ENCODE results near the gene FXYD2. TPM values are rescaled to one million over a fixed set of nuclear protein-coding genes. Genes with fewer than 3 reads are reported as not detected.

The FXYD2 gene
- total RNA-seq, 4 donors from 2014 or later, result 1.2 TPM; not detected in 3

DNA sequence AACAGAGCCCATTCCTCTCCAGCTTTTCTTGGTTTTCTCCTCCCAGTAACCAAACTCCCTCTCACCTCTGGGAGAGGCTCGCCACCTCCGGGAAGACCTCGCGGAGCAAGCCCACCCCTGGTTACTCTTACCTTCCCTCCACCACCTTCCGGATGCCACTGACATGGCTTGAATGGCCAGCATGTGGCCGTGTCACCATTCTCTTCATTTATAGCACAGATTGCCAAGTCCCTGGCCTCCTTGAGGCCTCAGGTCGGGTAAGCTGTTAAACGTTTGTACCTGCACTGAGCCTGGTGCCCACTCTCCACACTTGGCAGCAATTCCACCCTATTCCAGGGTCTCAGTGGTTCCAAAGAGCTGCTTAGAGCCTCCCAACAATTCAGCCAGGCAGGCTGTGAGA lies 8.0 kb upstream of the FXYD2 start:
- DNase-seq (ENCODE audit: low spot score in 2 of 2), result peak in 1 of 2 donors; percentile 53
- no peak overlapping the region for H3K4me3 ChIP-seq (ENCODE audit: low read depth, poor library complexity, severe bottlenecking)
- WGBS, 2 donors, result 93 to 95% methylated on average over 8 of the region's 8 CpGs
- TF ChIP-seq POLR2A (IDR thresholded peaks at IDR 0.05), result no peak
- TF ChIP-seq, protein P1, sequence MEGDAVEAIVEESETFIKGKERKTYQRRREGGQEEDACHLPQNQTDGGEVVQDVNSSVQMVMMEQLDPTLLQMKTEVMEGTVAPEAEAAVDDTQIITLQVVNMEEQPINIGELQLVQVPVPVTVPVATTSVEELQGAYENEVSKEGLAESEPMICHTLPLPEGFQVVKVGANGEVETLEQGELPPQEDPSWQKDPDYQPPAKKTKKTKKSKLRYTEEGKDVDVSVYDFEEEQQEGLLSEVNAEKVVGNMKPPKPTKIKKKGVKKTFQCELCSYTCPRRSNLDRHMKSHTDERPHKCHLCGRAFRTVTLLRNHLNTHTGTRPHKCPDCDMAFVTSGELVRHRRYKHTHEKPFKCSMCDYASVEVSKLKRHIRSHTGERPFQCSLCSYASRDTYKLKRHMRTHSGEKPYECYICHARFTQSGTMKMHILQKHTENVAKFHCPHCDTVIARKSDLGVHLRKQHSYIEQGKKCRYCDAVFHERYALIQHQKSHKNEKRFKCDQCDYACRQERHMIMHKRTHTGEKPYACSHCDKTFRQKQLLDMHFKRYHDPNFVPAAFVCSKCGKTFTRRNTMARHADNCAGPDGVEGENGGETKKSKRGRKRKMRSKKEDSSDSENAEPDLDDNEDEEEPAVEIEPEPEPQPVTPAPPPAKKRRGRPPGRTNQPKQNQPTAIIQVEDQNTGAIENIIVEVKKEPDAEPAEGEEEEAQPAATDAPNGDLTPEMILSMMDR (IDR thresholded peaks at IDR 0.05), result no peak
- intact Hi-C loops (cut with DNase I; ENCODE audit: low total_unique reads), result loop anchor here (5.0 kb wide), 1 partner anchor 880 kb away; no protein-coding TSS in a partner anchor

DNA sequence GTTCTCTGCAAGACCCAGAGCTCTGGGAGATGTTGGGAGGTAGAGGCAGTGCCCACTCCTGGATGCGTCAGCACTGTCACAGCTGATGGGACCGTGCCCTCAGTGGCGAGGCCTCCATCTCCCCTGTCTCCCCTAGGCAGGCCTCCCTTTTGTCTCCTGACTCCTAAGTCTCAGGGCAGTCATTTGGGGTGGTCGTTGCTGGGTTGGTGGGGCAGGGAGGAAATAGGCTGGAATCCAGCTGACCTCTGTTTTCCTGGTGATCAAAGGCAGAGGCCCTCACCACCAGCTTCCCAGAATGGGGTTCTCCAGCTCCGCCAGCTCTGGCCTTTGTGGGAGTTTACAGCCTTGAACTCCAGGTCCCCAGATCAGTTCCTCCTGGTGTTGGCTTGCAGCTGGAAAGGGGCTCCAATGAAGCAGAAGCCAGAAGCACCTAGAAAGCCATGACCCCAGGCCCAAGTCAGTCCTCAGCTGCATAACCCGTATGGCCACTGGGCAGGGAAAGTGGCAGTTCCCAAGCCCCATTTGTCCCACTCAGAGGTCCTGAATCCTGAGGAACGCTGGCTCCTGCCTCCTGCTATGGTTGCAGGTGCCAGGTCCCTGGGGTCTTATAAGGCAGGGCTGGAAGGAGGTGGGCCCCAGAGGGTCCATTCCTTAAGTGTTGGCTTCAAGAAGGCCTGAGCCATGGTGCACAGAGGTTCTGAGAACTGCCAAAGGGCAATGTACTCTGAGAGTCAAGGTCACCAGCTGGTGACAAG lies 7.3 kb upstream of the FXYD2 start:
- no peak for TF ChIP-seq POLR2A (IDR thresholded peaks at IDR 0.05)
- TF ChIP-seq, protein P1 (IDR thresholded peaks at IDR 0.05), result no peak
- H3K4me3 ChIP-seq (ENCODE audit: low read depth, poor library complexity, severe bottlenecking), result no peak overlapping the region
- intact Hi-C loops (cut with DNase I; ENCODE audit: low total_unique reads), result loop anchor here (5.0 kb wide), 1 partner anchor 880 kb away; no protein-coding TSS in a partner anchor
- DNase-seq (ENCODE audit: low spot score in 2 of 2), result peak in 1 of 2 donors; percentile 75
- 87 to 88% methylated on average over 7 of the region's 7 CpGs for WGBS, 2 donors

DNA sequence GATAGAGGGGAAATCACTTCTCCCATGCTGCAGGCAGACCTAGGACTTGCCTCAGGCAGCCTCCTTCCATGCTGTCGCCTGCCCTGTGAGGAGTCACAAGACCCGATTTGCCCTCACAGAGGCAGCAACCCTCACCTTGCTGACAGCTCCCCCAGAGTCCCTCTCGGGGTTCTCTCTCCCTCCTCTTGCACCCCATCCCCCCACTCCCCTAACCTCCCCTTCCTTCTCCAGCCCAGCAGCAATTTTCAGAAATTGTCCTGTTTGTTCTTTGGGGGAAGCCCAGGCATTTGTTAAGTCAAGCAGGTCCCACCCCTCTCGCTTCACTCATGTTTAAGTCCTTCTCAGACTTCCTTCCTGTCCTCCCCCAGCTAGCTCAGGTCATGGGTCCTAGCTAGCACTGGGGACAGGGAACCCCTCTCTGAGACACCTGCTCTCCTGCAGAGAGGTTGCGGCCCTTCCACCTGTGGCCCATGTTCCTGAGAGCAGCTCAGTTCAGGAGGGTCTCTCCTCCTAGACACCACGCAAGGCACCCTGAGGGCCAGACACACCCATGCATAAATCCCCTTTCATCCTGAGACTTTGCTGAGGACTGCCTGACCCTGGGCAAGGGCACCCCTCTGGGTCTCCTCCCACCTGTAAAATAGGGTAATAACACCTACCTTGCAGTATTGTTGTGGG lies 6.3 kb upstream of the FXYD2 start:
- DNase-seq (ENCODE audit: low spot score in 2 of 2), result peak in 1 of 2 donors; percentile 76
- no peak overlapping the region for H3K4me3 ChIP-seq (ENCODE audit: low read depth, poor library complexity, severe bottlenecking)
- WGBS, 2 donors, result 63 to 72% methylated on average over 6 of the region's 6 CpGs
- intact Hi-C loops (cut with DNase I; ENCODE audit: low total_unique reads), result loop anchor here (5.0 kb wide), 1 partner anchor 879 kb away; no protein-coding TSS in a partner anchor
- TF ChIP-seq, protein P1 (IDR thresholded peaks at IDR 0.05), result no peak
- TF ChIP-seq POLR2A (IDR thresholded peaks at IDR 0.05), result no peak

DNA sequence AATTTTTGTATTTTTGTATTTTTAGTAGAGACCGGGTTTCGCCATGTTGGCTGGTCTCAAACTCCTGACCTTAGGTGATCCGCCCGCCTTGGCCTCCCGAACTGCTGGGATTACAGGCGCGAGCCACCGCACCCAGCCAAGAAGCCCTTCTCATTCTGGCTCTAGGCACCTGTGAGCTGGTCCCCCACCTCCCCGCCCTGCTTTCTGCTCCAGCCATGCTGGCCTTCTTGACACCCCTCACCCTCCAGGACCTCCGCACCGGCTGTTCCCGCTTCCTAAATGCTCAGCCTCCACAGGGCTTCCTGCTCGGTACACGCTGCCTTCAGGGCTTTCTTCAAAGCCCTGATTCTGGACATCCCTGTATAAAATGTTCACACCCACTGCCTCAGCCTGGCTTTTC lies 5.5 kb upstream of the FXYD2 start:
- no peak overlapping the region for H3K4me3 ChIP-seq (ENCODE audit: low read depth, poor library complexity, severe bottlenecking)
- intact Hi-C loops (cut with DNase I; ENCODE audit: low total_unique reads), result loop anchor here (5.0 kb wide), 1 partner anchor 878 kb away; no protein-coding TSS in a partner anchor
- TF ChIP-seq, protein P1 (IDR thresholded peaks at IDR 0.05), result no peak
- TF ChIP-seq POLR2A (IDR thresholded peaks at IDR 0.05), result no peak
- DNase-seq (ENCODE audit: low spot score in 2 of 2), result peak in 1 of 2 donors; percentile 76
- WGBS, 2 donors, result 87% methylated on average over 14 of the region's 14 CpGs

DNA sequence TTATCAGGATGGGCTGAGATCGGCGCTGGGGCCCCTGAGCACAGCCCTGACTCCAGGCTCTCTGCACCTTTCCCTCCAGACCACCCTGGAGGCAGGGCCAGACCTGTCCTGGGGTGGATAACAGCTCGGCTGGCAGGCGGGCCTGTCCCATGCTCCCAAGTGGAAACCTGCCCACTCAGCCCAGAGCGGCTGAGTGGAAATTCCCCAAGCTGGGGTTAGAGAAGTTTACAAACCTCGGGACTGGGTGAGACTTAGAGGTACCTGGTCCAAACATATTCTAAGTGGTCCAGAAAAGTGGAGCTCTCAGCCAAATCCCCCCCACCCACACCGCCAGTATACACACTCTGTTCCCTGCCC lies 4.8 kb upstream of the FXYD2 start:
- TF ChIP-seq POLR2A (IDR thresholded peaks at IDR 0.05), result no peak
- TF ChIP-seq, protein P1 (IDR thresholded peaks at IDR 0.05), result no peak
- WGBS, 2 donors, result 41 to 57% methylated on average over 7 of the region's 7 CpGs
- intact Hi-C loops (cut with DNase I; ENCODE audit: low total_unique reads), result loop anchor here (10.0 kb wide), 1 partner anchor 215 kb away; no protein-coding TSS in a partner anchor
- no peak for DNase-seq (ENCODE audit: low spot score in 2 of 2)
- H3K4me3 ChIP-seq (ENCODE audit: low read depth, poor library complexity, severe bottlenecking), result no peak overlapping the region

All from lower leg skin (tissue), 4 donors.